Measurements from ENCODE around the gene ELOVL5.

ELOVL5 gene

GRCh38 chr6:53331678-53332077 lies 17.1 kb downstream of the ELOVL5 start:
- H3K4me3 ChIP-seq (ENCODE audit: low read depth, low read length), result no peak overlapping the region
- no peak for TF ChIP-seq CTCF (IDR thresholded peaks at IDR 0.05; ENCODE audit: low read depth, low read length, missing control alignments)
- no peak for DNase-seq (ENCODE audit: low read depth)

GRCh38 chr6:53330137-53330536 lies 18.6 kb downstream of the ELOVL5 start:
- TF ChIP-seq CTCF (IDR thresholded peaks at IDR 0.05; ENCODE audit: low read depth, low read length, missing control alignments), result no peak
- no peak for DNase-seq (ENCODE audit: low read depth)

DNA sequence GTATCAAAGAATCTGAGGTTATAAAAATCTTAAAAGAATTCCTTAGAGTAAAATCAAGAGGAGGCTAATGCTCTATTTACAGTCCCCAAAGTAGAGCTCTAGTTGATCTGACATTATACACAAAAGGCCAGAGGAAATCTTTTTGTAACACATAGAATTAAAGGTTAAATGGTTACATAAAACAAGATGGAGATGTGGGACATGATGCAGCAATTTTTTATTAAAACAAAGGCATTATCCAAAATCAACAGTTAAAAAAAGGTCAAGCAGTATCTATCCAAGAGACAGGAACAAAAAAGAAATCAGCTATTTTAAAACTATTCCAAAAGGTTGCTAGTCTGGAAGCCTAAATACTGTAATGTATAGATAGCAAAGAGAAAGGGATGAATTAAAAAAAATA lies 20.4 kb downstream of the ELOVL5 start:
- DNase-seq (ENCODE audit: low read depth), result no peak

More at GRCh38 chr6:53330137-53330536, 18.6 kb downstream of the ELOVL5 start:
- H3K4me3 ChIP-seq (ENCODE audit: low read depth, low read length), result no peak overlapping the region

GRCh38 chr6:53327017-53327395 lies 21.7 kb downstream of the ELOVL5 start:
- no peak for DNase-seq (ENCODE audit: low read depth)
- no peak for TF ChIP-seq CTCF (IDR thresholded peaks at IDR 0.05; ENCODE audit: low read depth, low read length, missing control alignments)
- no peak overlapping the region for H3K4me3 ChIP-seq (ENCODE audit: low read depth, low read length)

More for the DNA sequence above, 20.4 kb downstream of the ELOVL5 start:
- no peak overlapping the region for H3K4me3 ChIP-seq (ENCODE audit: low read depth, low read length)
- no peak for TF ChIP-seq CTCF (IDR thresholded peaks at IDR 0.05; ENCODE audit: low read depth, low read length, missing control alignments)

GRCh38 chr6:53326372-53327016 lies 22.3 kb downstream of the ELOVL5 start:
- no peak overlapping the region for H3K4me3 ChIP-seq (ENCODE audit: low read depth, low read length)
- no peak for TF ChIP-seq CTCF (IDR thresholded peaks at IDR 0.05; ENCODE audit: low read depth, low read length, missing control alignments)
- no peak for DNase-seq (ENCODE audit: low read depth)

DNA sequence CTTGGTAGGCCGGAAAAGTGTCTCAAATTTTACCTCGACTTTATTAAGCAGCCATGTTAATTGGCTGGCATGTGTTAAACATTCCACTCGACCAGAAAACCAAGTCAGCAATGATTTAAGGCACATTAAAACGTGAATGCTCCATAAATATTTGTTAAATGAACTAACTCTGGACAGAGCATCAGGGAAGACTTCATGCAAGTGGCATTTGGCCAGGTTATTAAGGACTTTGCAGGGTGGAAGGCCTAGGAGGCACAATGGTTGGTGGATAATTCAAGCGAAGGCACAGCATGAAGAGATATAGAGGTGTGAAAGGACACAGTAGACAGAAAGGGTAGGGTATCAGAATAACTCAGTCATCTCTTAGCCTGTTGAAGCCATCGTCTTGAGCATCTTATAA lies 23.0 kb downstream of the ELOVL5 start:
- H3K4me3 ChIP-seq (ENCODE audit: low read depth, low read length), result no peak overlapping the region
- no peak for DNase-seq (ENCODE audit: low read depth)
- TF ChIP-seq CTCF (IDR thresholded peaks at IDR 0.05; ENCODE audit: low read depth, low read length, missing control alignments), result no peak

Data from GM12864 (cell line).